ENCODE measurements around the gene COL24A1. TPM values are rescaled to one million over a fixed set of nuclear protein-coding genes. Genes with fewer than 3 reads are reported as not detected.

COL24A1 gene
- total and polyA plus RNA-seq, 2 of the 8 experiments (the other 6 are each of a cell fraction or from before 2014, with no cell fraction given) = 0.23 to 1.1 TPM

GRCh38 chr1:85984636-85985035 lies 171.9 kb downstream of the COL24A1 start:
- Histone ChIP-seq H3K4me2 (ENCODE audit: insufficient read depth in 1 of 2, low read depth in 2 of 2, low read length in 2 of 2) (no peak overlapping the region), H2BK20ac (ENCODE audit: low read length) (no peak overlapping the region), H4K91ac (replicated peaks; ENCODE audit: insufficient read length, low read length) (no peak overlapping the region), H2BK5ac (ENCODE audit: low read depth, low read length) (no peak overlapping the region), H3K9ac (replicated peaks in 1 of 4; ENCODE audit: extremely low read depth in 1 of 4, low read depth in 3 of 4, low read length in 3 of 4) (no peak overlapping the region), H4K20me1 (replicated peaks in 1 of 2; ENCODE audit: control insufficient read depth in 1 of 2, insufficient read depth in 2 of 2, low read length in 2 of 2) (no peaks in the 10 kb centered on the region), H3K23ac (ENCODE audit: insufficient read length) (no peak overlapping the region), H2AK5ac (ENCODE audit: low read depth, low read length) (no peak overlapping the region), H2BK12ac (ENCODE audit: low read depth, low read length) (no peak overlapping the region), H3K27me3 (replicated peaks in 1 of 4; ENCODE audit: control insufficient read depth in 3 of 4, extremely low read depth in 1 of 4, insufficient read depth in 3 of 4, low read length in 3 of 4) (no peaks in the 10 kb centered on the region), H3K79me1 (ENCODE audit: low read depth, low read length) (no peaks in the 10 kb centered on the region), H3K79me2 (ENCODE audit: control insufficient read depth in 1 of 2, insufficient read depth in 2 of 2, low read length in 2 of 2) (no peaks in the 10 kb centered on the region), H2BK15ac (ENCODE audit: low read length) (no peak overlapping the region), H3K4ac (replicated peaks; ENCODE audit: insufficient read length, low read depth, low read length) (no peak overlapping the region), H4K8ac (ENCODE audit: extremely low read depth, insufficient read depth, low read length) (no peak overlapping the region), H3K4me1 (replicated peaks in 1 of 4; ENCODE audit: control insufficient read depth in 3 of 4, insufficient read depth in 4 of 4, low read length in 3 of 4) (no peaks in the 10 kb centered on the region), H4K5ac (ENCODE audit: insufficient read length, low read depth, low read length) (no peak overlapping the region), H2BK120ac (replicated peaks; ENCODE audit: low read depth, low read length) (no peak overlapping the region), H3K4me3 (ENCODE audit: extremely low read depth in 1 of 4, insufficient read depth in 2 of 4, low read depth in 3 of 4, low read length in 4 of 4) (no peak overlapping the region), H3K36me3 (ENCODE audit: control insufficient read depth in 2 of 4, insufficient read depth in 4 of 4, low read length in 3 of 4) (no peaks in the 10 kb centered on the region), H3K27ac (ENCODE audit: low read depth, low read length) (no peak overlapping the region), H3K23me2 (ENCODE audit: low read depth, low read length) (no peaks in the 10 kb centered on the region), H3K56ac (replicated peaks; ENCODE audit: insufficient read length, low read depth, low read length) (no peak overlapping the region), H2AFZ (ENCODE audit: low read length) (no peak overlapping the region), H3K14ac (ENCODE audit: insufficient read length) (no peak overlapping the region), H3K18ac (ENCODE audit: extremely low read depth, low read length) (no peak overlapping the region), H3K9me3 (ENCODE audit: insufficient read depth in 2 of 2, low read depth in 1 of 2, low read length in 1 of 2) (no peaks in the 10 kb centered on the region)
- 97 to 100% methylated on average over 2 to 4 of the region's 4 CpGs for WGBS, 2 experiments (ENCODE audit: extremely low coverage in 1 of 2, insufficient coverage in 1 of 2, insufficient read length in 1 of 2, insufficient replicate concordance in 2 of 2, low coverage in 1 of 2, low lambda C conversion rate in 2 of 2, missing lambda C conversion rate in 1 of 2)
- CTCF ChIA-PET (ENCODE audit: partially characterized antibody) = no interaction called here
- FAIRE-seq (no peak), DNase-seq (ENCODE audit: low read depth in 1 of 2, low spot score in 2 of 2) (no peak)
- POLR2A ChIA-PET (ENCODE audit: partially characterized antibody) = no interaction called here
- TF ChIP-seq SIN3A (conservative IDR thresholded peaks at IDR 0.05 in 1 of 2, IDR thresholded peaks at IDR 0.05 in 1 of 2; ENCODE audit: low read depth in 1 of 2, low read length in 2 of 2) (no peak), RBBP5 (IDR thresholded peaks at IDR 0.05; ENCODE audit: borderline replicate concordance, low read depth, low read length) (no peak), BACH1 (IDR thresholded peaks at IDR 0.05; ENCODE audit: low read length) (no peak), GABPA (IDR thresholded peaks at IDR 0.05; ENCODE audit: borderline replicate concordance, insufficient read depth, low read length) (no peak), TCF12 (IDR thresholded peaks at IDR 0.05; ENCODE audit: low read depth, low read length) (no peak), CHD1 (IDR thresholded peaks at IDR 0.05; ENCODE audit: low read depth, low read length) (no peak), E2F6 (IDR thresholded peaks at IDR 0.05) (no peak), NANOG (IDR thresholded peaks at IDR 0.05; ENCODE audit: insufficient read depth, low read depth, low read length, poor library complexity, severe bottlenecking) (no peak), EZH2 (IDR thresholded peaks at IDR 0.05; ENCODE audit: low read depth, low read length, severe bottlenecking) (no peak), FOSL1 (IDR thresholded peaks at IDR 0.05; ENCODE audit: insufficient read depth, low read depth, low read length) (no peak), SIRT6 (IDR thresholded peaks at IDR 0.05; ENCODE audit: low read length) (no peak), USF2 (IDR thresholded peaks at IDR 0.05; ENCODE audit: low read length) (no peak), ASH2L (IDR thresholded peaks at IDR 0.05; ENCODE audit: low read length) (no peak)

Measured in H1 (cell line).